GM15510 (cell line): Measurements from ENCODE around the gene NFIC.

ENCODE experiments used
- POLR2A ChIP-seq: IDR thresholded peaks from 3 replicates; pipeline ENCODE4 v1.6.1; 2011; ENCODE audit warnings: borderline replicate concordance; ENCODE audit not compliant: insufficient read length; ENCODE audit errors: extremely low read depth

Gene NFIC

GRCh38 chr19:3481241-3482090, 115.1 kb downstream of the NFIC start:
- TF ChIP-seq POLR2A = no peak

- no peak for TF ChIP-seq POLR2A
Measured at GRCh38 chr19:3482507-3483225, 116.3 kb downstream of the NFIC start.

- TF ChIP-seq POLR2A = no peak
Measured at GRCh38 chr19:3483226-3483628, 116.8 kb downstream of the NFIC start, which contains the start of gene SMIM44. Gene SMIM44, minus strand, starts transcription at chr19:3483441. Its CDS starts 38 bp downstream, at chr19:3483403.

DNA sequence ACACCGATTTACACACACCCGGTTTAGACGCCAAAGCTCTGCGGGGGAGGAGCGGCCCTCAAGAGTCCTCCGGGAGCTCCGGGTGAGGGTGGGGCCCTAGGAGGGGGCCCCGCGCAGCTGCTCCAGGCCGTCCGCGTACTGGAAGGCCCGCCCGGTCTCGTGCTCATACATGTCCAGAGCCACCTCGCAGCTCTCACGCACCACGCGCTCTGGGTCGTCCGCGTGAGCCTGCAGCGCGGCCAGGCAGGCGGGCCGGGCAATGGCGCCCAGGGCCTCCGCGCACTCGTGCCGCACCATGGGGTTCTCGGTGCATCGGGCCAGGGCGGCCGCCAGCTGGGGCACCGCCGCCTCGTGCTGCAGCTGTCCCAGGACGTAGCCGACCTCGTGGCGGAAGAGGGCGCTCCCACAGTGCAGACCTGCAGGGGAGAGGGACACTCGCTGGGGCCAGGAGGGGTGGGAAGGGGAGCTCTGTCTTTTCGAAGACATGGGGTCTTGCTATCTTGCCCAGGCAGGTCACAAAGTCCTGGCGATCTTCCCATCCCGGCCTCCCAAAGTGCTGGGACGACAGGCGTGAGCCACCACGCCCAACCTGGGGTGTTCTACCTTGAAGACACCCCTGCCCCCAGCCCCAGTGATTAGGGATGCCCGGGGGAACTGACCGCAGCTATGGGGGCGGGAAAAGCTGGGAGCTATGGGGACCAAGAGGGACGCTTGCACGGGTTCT, 125.2 kb downstream of the NFIC start:
- no peak for TF ChIP-seq POLR2A

DNA sequence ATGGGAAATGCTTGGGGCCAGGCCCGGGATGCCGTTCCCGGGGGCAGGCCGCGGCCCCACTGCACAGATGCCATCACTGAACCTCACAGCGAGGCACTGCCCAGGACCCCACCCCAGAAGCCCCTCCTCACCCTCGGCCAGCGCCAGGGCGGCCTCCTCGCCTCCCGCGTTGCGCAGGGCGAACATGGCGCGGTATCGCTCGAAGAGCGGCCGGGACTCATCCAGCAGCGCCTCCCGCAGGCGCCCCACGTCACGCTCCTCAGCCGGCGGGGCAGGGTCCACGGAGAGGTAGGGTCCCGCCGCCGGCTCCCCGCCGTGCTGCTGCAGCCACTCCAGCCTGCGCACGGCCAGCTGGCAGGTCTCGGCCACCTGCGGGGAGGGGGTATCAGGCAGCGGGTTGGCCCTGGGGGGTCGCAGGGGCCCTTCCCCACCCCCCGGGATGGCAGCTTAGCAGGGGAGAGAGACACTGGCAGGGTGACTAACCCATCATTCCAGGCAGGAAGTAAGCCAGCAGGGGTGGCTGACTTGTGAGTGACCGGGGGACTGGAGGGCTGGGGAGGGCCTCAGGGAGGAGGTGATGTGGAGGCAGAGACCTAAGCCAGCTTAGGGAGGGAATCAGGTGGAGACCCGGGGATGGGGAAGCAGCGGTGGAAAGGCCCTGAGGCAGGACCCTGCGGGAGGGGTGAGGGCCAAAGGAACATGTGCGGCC, 125.9 kb downstream of the NFIC start:
- no peak for TF ChIP-seq POLR2A

GRCh38 chr19:3492919-3493318, 126.5 kb downstream of the NFIC start:
- no peak for TF ChIP-seq POLR2A

- TF ChIP-seq POLR2A = no peak
Measured at GRCh38 chr19:3493651-3494050, 127.3 kb downstream of the NFIC start.

- TF ChIP-seq POLR2A = no peak
Measured at GRCh38 chr19:3494051-3494450, 127.7 kb downstream of the NFIC start.

DNA sequence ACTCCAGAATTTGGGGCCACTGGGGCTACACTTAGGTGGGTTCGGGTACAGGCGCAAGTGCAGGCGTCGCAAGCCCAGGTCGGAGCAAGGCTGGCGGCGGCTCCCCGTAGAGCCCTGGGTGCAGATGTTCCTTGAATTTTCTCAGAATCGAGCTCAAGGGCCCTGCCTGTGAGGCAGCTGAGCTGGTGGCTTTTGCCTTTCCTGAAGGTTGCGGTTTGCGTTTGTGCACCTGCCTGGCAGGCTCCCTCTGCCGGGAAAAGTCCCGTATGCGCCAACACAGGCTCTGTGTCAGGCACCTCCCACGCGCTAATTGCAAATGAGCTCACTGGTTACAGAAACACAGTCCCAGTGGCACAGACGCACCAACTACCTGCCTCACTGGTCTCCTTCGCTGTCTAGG, 128.2 kb downstream of the NFIC start:
- TF ChIP-seq POLR2A = no peak

- no peak for TF ChIP-seq POLR2A
Measured at GRCh38 chr19:3496392-3497273, 130.2 kb downstream of the NFIC start.

GRCh38 chr19:3497757-3498520, 131.6 kb downstream of the NFIC start:
- no peak for TF ChIP-seq POLR2A

DNA sequence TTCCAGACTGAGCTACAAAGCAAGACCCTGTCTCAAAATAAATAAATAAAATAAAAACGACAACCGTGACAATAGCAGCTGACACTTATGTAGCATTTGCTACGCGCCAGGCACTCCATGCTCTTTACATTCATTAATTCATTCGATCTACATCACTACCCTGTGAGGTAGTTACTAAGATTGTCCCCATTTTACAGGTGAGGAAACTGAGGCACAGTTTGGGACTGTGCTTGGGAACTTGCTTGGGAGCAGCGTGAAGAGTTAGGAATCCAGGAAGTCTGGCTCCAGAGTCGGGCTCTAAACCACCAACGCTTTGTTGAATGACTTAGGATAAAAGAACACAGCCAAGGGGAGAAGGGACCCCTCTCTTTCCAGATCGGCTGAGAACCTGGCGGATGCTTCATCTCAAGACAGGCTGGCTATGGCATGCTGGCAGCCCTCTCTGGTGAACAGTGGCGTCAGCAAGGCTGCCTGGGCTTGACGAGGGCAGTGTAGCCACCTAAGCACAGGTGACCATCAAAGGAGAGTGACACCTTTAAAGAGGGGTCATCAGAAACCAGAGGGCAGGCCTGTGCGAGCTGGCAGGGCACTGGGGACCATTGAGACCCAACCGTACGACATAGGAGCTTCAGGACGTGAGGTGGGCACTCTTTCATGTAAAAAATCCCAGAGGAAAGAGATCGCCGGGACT, 133.5 kb downstream of the NFIC start:
- TF ChIP-seq POLR2A = no peak
